Upper lobe of left lung (tissue), 6 donors: ENCODE measurements around the gene TMEM121B. TPM values are rescaled to one million over a fixed set of nuclear protein-coding genes. Genes with fewer than 3 reads are reported as not detected.

Source experiments
- ATAC-seq, 2 donors: fragments of 200-7000 bp; cut with Tn5 transposase; one replicate each; pipeline ENCODE4 v1.9.1; 2022; ENCODE audit warnings: mild to moderate bottlenecking in 2 of 2, moderate library complexity in 2 of 2; ENCODE audit not compliant: low FRiP score in 2 of 2
- DNase-seq, 2 donors: peaks; one replicate each; pipeline ENCODE4 v3.0.0-alpha.2; 2019 to 2020
- H3K27ac ChIP-seq, 4 donors: fragments of 200-600 bp; sonication (generic); one replicate each; pipeline ENCODE4 v1.5.1; 2016 to 2019
- H3K27me3 ChIP-seq, 4 donors: fragments of 200-600 bp; sonication (generic); one replicate each; pipeline ENCODE4 v1.5.1; 2017 to 2019
- H3K36me3 ChIP-seq, 4 donors: fragments of 200-600 bp; sonication (generic); one replicate each; pipeline ENCODE4 v1.5.1; 2016 to 2019
- H3K4me1 ChIP-seq, 4 donors: fragments of 200-600 bp; sonication (generic); one replicate each; pipeline ENCODE4 v1.5.1; 2018 to 2019
- H3K4me3 ChIP-seq, 4 donors: fragments of 200-600 bp; sonication (generic); one replicate each; pipeline ENCODE4 v1.5.1; 2017 to 2019; ENCODE audit warnings: mild to moderate bottlenecking in 2 of 4, moderate library complexity in 1 of 4
- H3K9me3 ChIP-seq, 4 donors: fragments of 200-600 bp; sonication (generic); one replicate each; pipeline ENCODE4 v1.5.1; 2018 to 2019
- CTCF ChIP-seq, 6 experiments: fragments of 450-650 bp in 4 of 6; fragments of 200-600 bp in 2 of 6; sonication (generic) in 2 of 6; IDR thresholded peaks; one replicate each; pipeline ENCODE4 v1.5.1; 2016 to 2019; ENCODE audit warnings: antibody characterized with exemption in 6 of 6
- EP300 ChIP-seq, 4 donors: sonication (generic); formaldehyde crosslinking; IDR thresholded peaks; one replicate each; pipeline ENCODE4 v1.5.1; 2017; ENCODE audit warnings: antibody characterized with exemption in 4 of 4, control low read depth in 2 of 4
- POLR2A ChIP-seq, 4 donors: fragments of 450-650 bp; IDR thresholded peaks; one replicate each; pipeline ENCODE4 v1.5.1; 2016 to 2017; ENCODE audit warnings: antibody characterized with exemption in 4 of 4, mild to moderate bottlenecking in 2 of 4
- POLR2AphosphoS5 ChIP-seq, 2 donors: sonication (generic); formaldehyde crosslinking; IDR thresholded peaks; one replicate each; pipeline ENCODE4 v1.5.1; 2017; ENCODE audit warnings: antibody characterized with exemption in 2 of 2
- WGBS, 2 donors: methylation state at CpG; one replicate each; pipeline ENCODE4 v1.1.5; 2017 to 2018; 5-methylcytosine and 5-hydroxymethylcytosine counted together
- total RNA-seq, 6 donors: library from RNA; depleted of rRNA in 4 of 6; stranded (reverse); fragments of >200 nt in 4 of 6; gene quantifications; one replicate each; pipeline versions ENCODE4 v1.1.0 to v1.2.1, GENCODE V29; 2016 to 2021
- donor health status: DM: no; HTN: no; CAD: no; lungs with moderate emphysema.
- donor health status: DM: no; HTN: yes; CAD: no; lungs with severe emphysema.

Gene TMEM121B
- total RNA-seq, 6 donors from 2014 or later = 0.10 to 2.0 (median 1.1) TPM; not detected in 1

- TF ChIP-seq EP300 (IDR thresholded peaks at IDR 0.05) (no peak), CTCF (IDR thresholded peaks at IDR 0.05) (no peak), POLR2A (IDR thresholded peaks at IDR 0.05) (no peak)
- Histone ChIP-seq H3K9me3 (no peaks in the 10 kb centered on the region), H3K27me3 (no peaks in the 10 kb centered on the region), H3K4me1 (peaks cover 11 to 25% (median 12%) of the 10 kb centered on the region in 4 donors), H3K36me3 (no peaks in the 10 kb centered on the region), H3K27ac (no peak overlapping the region), H3K4me3 (no peak overlapping the region)
- ATAC-seq = no peak
- WGBS, 2 donors = 69 to 76% methylated on average over 4 of the region's 4 CpGs
- no peak for DNase-seq
Measured at GRCh38 chr22:17091851-17092250, 29.3 kb downstream of the TMEM121B start.

- H3K9me3 ChIP-seq = no peaks in the 10 kb centered on the region
- no peak for DNase-seq
- no peaks in the 10 kb centered on the region for H3K27me3 ChIP-seq
- peaks cover 19 to 38% (median 25%) of the 10 kb centered on the region in 4 donors for H3K4me1 ChIP-seq
- no peak for ATAC-seq
- TF ChIP-seq POLR2AphosphoS5 (IDR thresholded peaks at IDR 0.05) = no peak
- TF ChIP-seq CTCF (IDR thresholded peaks at IDR 0.05) = no peak
- TF ChIP-seq POLR2A (IDR thresholded peaks at IDR 0.05) = no peak
- no peak for TF ChIP-seq EP300 (IDR thresholded peaks at IDR 0.05)
- no peak overlapping the region for H3K27ac ChIP-seq
- no peak overlapping the region for H3K4me3 ChIP-seq
- no peaks in the 10 kb centered on the region for H3K36me3 ChIP-seq
Measured at GRCh38 chr22:17090550-17090949, 30.6 kb downstream of the TMEM121B start.

- DNase-seq = no peak
- Histone ChIP-seq H3K9me3 (no peaks in the 10 kb centered on the region), H3K27ac (peak overlapping the region; percentile 13 to 98 (median 70)), H3K27me3 (no peaks in the 10 kb centered on the region), H3K4me3 (peak overlapping the region in 3 of 4 donors; percentile 67 to 86 (median 75)), H3K36me3 (no peaks in the 10 kb centered on the region), H3K4me1 (peaks cover 24 to 47% (median 31%) of the 10 kb centered on the region in 4 donors)
- no peak for ATAC-seq
- no peak for TF ChIP-seq EP300 (IDR thresholded peaks at IDR 0.05)
- no peak for TF ChIP-seq CTCF (IDR thresholded peaks at IDR 0.05)
- no peak for TF ChIP-seq POLR2A (IDR thresholded peaks at IDR 0.05)
- TF ChIP-seq POLR2AphosphoS5 (IDR thresholded peaks at IDR 0.05) = no peak
- WGBS, 2 donors = 57 to 59% methylated on average over 12 of the region's 12 CpGs
Measured at GRCh38 chr22:17087498-17088131, 33.5 kb downstream of the TMEM121B start.

GRCh38 chr22:17086788-17087497, 34.2 kb downstream of the TMEM121B start:
- H3K27me3 ChIP-seq = no peaks in the 10 kb centered on the region
- H3K9me3 ChIP-seq = no peaks in the 10 kb centered on the region
- H3K4me3 ChIP-seq = peak overlapping the region in 3 of 4 donors; percentile 67 to 86 (median 75)
- peak overlapping the region; percentile 13 to 98 (median 74) for H3K27ac ChIP-seq
- no peaks in the 10 kb centered on the region for H3K36me3 ChIP-seq
- WGBS, 2 donors = 70 to 74% methylated on average over 10 of the region's 10 CpGs
- ATAC-seq = no peak
- DNase-seq = no peak
- TF ChIP-seq POLR2AphosphoS5 (IDR thresholded peaks at IDR 0.05) (no peak), EP300 (IDR thresholded peaks at IDR 0.05) (no peak), CTCF (IDR thresholded peaks at IDR 0.05) (no peak), POLR2A (IDR thresholded peaks at IDR 0.05) (no peak)
- H3K4me1 ChIP-seq = peaks cover 24 to 47% (median 31%) of the 10 kb centered on the region in 4 donors
